Measurements from ENCODE around the gene SLC25A33. TPM values are rescaled to one million over a fixed set of nuclear protein-coding genes. Genes with fewer than 3 reads are reported as not detected.
"Not testable (repeated sequence)": the region's sequence is repeated elsewhere in the genome, so short reads cannot be mapped to it uniquely, and the experiment has no call there.

SLC25A33 gene
- total RNA-seq, 2 experiments from 2014 or later = 3.3 to 3.9 TPM

DNA sequence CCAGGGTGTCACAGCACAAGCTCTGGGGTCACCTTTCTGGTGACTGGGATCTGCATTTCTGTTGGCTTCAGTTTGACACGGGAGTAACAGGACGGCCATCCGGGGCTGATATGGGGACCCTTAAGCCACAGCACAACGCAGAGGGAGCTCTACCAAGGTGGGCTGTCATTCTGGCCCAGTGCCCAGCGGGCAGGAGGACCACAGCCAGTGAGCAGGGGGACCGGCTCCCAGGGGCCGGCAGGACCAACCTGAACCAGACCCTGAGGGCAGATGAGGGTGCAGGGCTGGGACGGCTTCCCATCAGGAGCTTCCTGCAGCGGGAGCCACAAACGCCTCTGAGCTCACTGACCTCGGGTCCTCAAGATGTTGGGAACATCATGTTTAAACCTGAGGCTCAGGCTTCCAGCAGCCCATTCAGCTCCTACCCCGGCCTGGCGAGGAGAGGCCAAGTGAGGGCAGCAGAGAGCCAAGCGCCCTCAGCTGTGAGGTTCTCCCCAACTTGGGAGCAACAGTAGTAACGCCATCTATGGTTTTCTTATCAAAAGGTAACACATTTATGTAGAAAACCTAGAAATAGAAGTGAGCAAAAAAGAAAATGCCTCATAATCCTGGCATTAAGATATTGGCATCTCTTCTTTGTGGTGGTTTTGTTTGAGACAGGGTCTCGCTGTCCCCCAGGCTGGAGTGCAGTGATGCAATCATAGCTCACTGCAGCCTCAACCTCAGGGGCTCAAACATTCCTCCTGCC lies 76.2 kb downstream of the SLC25A33 start:
- Mint-ChIP-seq H3K4me1 (no peaks in the 10 kb centered on the region), H3K27ac (no peak overlapping the region), H3K36me3 (no peaks in the 10 kb centered on the region), H3K4me3 (no peak overlapping the region), H3K9me3 (no peaks in the 10 kb centered on the region), H3K27me3 (peaks cover 3% of the 10 kb centered on the region)
- ATAC-seq (ENCODE audit: low read depth) = peak; percentile 89
- POLR2A ChIA-PET = interaction anchor here (1.3 kb wide), 1 partner anchor 105 kb away, joined by 4 read pairs; no protein-coding TSS in a partner anchor
- DNase-seq = peak; percentile 70

DNA sequence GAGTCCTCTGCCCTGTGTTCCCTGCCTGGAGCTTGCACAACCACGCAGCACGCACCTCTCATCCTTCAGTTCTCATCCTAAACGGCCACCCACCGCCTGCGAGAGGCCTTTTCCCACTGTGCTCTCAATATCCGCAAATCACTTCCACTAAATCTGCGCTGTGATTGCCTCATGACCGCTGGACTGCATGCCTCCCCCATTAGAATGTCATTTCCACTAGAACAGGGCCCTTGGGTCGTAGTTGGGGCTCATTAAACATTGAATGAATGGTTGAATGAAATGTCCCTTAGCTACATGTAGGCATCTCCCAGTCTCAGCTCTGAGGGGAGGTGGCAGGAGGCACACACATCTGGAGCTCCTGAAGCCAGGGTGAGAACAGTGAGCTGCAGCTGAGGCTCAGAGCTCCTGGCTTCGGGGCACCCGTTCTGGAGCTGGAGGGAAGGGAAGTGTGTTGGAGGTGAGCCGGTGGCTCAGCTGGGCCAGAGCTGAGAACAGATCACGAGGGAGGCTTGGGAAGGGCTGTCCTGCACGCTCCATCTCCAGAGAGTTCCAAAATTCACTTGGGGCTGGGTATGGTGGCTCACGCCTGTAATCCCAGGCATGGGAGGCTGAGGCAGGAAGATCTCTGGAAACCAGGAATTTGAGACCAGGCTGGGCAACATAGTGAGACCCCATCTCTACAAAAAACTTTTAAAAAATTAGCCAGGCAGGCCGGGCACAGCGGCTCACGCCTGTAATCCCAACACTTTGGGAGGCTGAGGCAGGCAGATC lies 79.8 kb downstream of the SLC25A33 start:
- Mint-ChIP-seq H3K36me3 (no peaks in the 10 kb centered on the region), H3K9me3 (no peaks in the 10 kb centered on the region), H3K27ac (no peak overlapping the region), H3K27me3 (peaks cover 16% of the 10 kb centered on the region), H3K4me1 (peaks cover 2% of the 10 kb centered on the region), H3K4me3 (no peak overlapping the region)
- POLR2A ChIA-PET = no interaction called here
- no peak for ATAC-seq (ENCODE audit: low read depth)
- no peak for DNase-seq

DNA sequence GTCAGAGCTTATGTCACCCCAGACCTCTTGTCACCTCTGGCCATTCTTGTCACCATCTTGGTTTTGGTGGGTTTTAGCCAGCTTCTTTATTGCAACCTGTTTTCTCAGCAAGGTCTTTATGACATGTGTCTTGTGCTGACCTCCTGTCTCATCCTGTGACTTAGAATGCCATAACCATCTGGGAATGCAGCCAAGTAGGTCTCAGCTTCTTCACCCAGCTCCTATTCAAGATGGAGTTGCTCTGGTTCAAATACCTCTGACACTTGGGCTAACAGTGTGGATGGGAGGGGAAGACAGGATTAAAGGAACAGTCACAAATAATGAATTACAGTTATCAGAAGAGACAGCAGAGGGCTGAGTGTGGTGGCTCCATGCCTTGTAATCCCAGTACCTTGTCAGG lies 81.8 kb downstream of the SLC25A33 start:
- Mint-ChIP-seq H3K36me3 (no peaks in the 10 kb centered on the region), H3K4me1 (peaks cover 6% of the 10 kb centered on the region), H3K27me3 (peaks cover 17% of the 10 kb centered on the region), H3K4me3 (no peak overlapping the region), H3K9me3 (no peaks in the 10 kb centered on the region), H3K27ac (no peak overlapping the region)
- ATAC-seq (ENCODE audit: low read depth) (no peak), DNase-seq (no peak)
- POLR2A ChIA-PET = no interaction called here

DNA sequence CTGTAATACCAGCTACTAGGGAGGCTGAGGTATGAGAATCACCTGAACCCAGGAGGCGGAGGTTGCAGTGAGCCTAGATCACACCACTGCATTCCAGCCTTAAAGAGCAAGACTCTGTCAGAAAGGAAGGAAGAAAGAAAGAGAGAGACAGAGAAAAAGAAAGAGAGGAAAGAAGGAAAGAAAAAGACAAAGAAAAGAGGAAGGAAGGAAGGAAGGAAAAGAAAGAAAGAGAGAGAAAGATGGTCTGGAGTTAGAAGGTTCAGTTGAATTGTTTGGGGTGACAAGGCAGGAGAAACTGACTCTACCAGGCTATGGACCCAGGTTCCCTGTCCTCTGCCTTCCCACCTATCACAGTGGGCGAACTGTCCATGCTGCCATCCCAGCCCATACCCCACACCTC lies 84.8 kb downstream of the SLC25A33 start:
- Mint-ChIP-seq H3K9me3 (no peaks in the 10 kb centered on the region), H3K4me1 (peaks cover 23% of the 10 kb centered on the region), H3K36me3 (no peaks in the 10 kb centered on the region), H3K27me3 (peaks cover 16% of the 10 kb centered on the region), H3K4me3 (peak overlapping the region; percentile 13), H3K27ac (no peak overlapping the region)
- ATAC-seq (ENCODE audit: low read depth) (no peak), DNase-seq (no peak)
- POLR2A ChIA-PET = interaction anchor here (1.1 kb wide), 1 partner anchor 98 kb away, joined by 3 read pairs; no protein-coding TSS in a partner anchor

DNA sequence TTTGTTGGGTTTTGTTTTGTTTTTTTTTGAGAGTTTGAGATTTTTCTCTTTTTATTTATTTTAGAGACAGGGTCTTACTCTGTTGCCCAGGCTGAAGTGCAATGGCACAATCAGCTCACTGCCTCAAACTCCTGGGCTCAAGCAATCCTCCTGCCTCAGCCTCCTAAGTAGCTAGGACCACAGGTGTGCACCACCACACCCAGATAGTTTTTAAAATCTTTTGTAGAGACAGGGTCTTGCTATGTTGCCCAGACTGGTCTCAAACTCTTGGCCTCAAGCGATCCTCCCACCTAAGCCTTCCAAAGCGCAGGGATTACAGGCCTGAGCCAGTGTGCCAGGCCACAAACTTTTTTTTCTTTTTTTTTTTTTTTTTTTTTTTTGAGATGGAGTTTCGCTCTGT lies 85.8 kb downstream of the SLC25A33 start:
- DNase-seq; H3K36me3 Mint-ChIP-seq; H3K9me3 Mint-ChIP-seq; H3K4me3 Mint-ChIP-seq; ATAC-seq (ENCODE audit: low read depth); H3K27ac Mint-ChIP-seq: not testable (repeated sequence)
- Mint-ChIP-seq H3K27me3 (peaks cover 14% of the 10 kb centered on the region), H3K4me1 (peaks cover 27% of the 10 kb centered on the region)
- POLR2A ChIA-PET = interaction anchor here (7.1 to 22.8 kb wide), 2 partner anchors 31 to 64 kb away, joined by 90 to 623 read pairs; partner anchors contain the start of gene PIK3CD

DNA sequence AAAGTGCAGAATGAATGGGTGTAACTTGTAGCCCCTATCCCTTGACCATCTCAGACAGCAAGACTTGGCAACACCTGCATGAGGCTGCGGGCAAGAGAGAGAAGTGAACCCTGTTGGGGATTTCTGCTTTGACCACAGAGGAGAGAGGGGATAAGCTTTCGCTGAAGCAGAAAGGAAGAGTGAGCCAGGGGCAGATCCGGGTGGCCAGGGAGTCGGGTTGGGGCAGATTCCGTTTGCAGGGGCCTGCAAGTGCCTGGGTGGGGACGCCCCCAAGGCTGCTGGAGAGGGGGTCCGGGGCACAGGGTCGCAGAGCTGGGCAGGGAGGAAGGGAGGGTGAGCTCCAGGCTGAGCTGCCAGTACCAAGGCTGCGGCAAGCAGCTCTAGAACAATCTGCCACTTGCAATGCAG lies 86.9 kb downstream of the SLC25A33 start:
- Mint-ChIP-seq H3K27ac (peak overlapping the region; percentile 86), H3K4me3 (peak overlapping the region; percentile 92), H3K36me3 (peaks cover 11% of the 10 kb centered on the region), H3K4me1 (peaks cover 27% of the 10 kb centered on the region), H3K27me3 (peaks cover 7% of the 10 kb centered on the region), H3K9me3 (no peaks in the 10 kb centered on the region)
- ATAC-seq (ENCODE audit: low read depth) (no peak), DNase-seq (peak; percentile 48)
- POLR2A ChIA-PET = interaction anchor here (0.5 to 22.8 kb wide), 11 partner anchors 15 to 174 kb away, joined by 3 to 623 read pairs (median 4); partner anchors contain the start of gene PIK3CD

DNA sequence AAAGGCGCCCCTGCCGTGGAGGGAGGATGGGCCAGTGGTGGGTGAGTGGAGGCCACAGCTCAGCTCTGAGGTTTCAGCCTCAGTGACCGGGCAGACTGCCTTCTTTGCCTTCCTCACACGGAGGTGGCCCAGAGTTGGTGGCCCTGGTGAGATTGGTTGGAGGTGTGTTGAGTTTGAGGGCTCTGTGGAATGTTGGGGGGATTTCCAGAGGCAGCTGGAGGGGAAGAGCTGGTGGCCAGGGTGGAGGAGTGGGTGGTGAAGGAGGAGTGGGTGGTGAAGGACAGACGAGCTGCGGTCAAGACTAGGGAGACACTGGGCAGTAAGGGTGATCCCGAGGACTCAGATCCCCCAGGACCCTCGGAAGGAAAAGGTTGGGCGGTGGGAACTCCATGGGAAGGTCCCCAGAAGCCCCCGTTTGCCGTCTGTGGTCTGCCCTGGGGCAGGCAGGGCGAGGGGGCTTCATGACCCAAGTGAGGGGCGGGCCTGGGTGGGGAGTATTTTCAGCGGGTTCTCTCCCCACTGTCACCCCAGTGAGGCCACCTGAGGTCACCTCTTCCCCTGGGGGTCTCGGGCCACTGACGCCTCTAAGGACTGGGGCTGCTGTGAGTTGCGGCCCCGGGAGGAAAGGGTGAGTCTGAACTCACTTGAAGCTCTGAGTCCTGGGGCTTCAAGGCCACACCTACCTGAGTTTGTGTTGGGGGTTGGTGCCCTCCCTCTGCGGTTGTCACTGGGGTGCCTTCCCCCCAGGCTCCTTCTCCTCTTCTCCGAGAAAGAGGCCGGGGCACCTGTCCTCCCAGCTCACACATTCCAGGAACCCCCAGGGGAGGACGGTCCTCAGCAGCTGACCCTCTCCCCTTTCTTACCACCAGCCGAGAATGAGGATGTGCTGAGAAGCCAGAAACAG lies 89.5 kb downstream of the SLC25A33 start:
- H3K27me3 Mint-ChIP-seq = peaks cover 3% of the 10 kb centered on the region
- no peaks in the 10 kb centered on the region for H3K9me3 Mint-ChIP-seq
- peak overlapping the region; percentile 92 for H3K4me3 Mint-ChIP-seq
- POLR2A ChIA-PET = interaction anchor here (0.5 to 22.8 kb wide), 21 partner anchors 12 to 487 kb away, joined by 3 to 623 read pairs (median 5); partner anchors contain the start of gene PIK3CD
- H3K27ac Mint-ChIP-seq = peak overlapping the region; percentile 97
- peaks cover 44% of the 10 kb centered on the region for H3K4me1 Mint-ChIP-seq
- H3K36me3 Mint-ChIP-seq = peaks cover 32% of the 10 kb centered on the region
- ATAC-seq (ENCODE audit: low read depth) (peak; percentile 42), DNase-seq (peak; percentile 84)

DNA sequence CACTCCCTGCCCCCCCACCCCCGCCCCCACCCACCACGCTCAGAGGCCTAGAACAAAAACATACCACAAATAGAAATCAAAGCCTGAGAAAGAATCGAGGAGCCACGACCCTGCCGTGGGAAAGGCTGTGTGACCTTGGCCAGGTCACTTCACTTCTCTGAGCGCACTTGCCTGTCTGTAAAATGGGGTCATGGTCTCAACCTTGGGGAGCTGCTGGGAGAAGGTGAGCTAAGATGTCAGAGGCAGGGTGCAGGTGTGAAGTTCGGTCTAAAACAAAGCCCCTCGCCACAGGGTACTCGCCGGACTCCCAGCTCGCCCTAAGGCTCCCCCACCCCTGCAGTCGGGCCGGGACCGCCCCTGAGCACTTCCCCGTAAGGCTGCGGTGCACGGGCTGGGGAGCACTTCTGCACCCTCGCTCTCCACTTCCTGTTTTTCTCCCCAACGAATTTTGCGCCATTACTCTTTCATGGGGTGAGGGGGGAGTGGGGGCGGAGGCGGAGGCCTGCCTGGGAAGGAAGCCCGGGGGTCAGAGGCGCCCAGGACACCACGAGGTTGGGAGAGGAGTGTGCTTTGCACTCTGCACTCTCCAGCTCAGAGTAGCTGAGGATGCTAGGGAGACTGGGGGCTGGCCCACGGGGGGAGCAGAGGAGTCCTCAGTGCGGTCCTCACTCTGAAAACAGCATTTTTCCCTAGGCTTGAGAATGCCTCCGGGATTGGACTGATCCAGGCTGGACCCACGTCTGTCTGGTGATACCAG lies 90.4 kb downstream of the SLC25A33 start:
- Mint-ChIP-seq H3K4me3 (peak overlapping the region; percentile 92), H3K36me3 (peaks cover 40% of the 10 kb centered on the region), H3K27ac (peak overlapping the region; percentile 97), H3K9me3 (no peaks in the 10 kb centered on the region), H3K27me3 (no peaks in the 10 kb centered on the region), H3K4me1 (peaks cover 46% of the 10 kb centered on the region)
- peak; percentile 48 for ATAC-seq (ENCODE audit: low read depth)
- POLR2A ChIA-PET = interaction anchor here (0.5 to 22.8 kb wide), 19 partner anchors 12 to 488 kb away, joined by 3 to 623 read pairs (median 5); partner anchors contain the start of gene PIK3CD
- peak; percentile 85 for DNase-seq

DNA sequence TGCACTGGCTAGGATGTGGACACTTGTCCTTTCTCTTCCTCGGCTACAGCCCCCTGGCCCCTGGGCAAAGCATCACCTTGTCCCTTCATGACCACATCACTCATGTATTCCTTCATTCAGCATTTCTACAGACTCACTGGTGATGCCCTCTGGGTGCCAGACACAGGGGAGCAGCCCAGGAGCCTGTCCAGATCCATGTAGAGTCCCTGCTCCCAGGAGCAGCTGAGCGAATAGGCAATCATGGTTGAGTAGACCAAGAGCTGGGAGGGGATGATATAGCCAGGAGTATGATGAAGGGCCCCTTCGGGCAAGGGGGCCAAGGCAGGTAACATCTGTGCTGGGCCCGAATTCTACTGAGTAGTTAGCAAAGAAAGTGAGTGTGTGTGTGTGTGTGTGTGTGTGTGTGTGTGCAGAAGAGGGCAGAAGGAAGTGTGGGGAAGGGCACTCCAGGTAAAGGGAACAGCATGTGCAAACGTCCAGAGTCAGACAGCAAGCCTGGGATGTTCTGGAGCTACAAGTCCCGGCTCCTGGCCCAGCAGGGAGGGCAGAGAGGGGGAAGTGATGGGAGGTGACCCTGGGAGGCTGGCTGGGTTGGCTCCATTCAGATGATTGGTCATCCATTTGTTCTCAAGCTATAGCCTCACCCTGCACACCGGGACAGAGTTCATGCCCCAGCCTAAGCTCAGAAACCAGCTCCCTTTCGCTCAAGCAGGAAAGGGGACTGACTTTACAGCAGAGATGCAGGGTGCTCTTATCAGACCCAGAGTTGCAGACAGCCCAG lies 91.3 kb downstream of the SLC25A33 start:
- Mint-ChIP-seq H3K4me3 (peak overlapping the region; percentile 92), H3K27me3 (no peaks in the 10 kb centered on the region), H3K27ac (peak overlapping the region; percentile 97), H3K4me1 (peaks cover 55% of the 10 kb centered on the region), H3K9me3 (no peaks in the 10 kb centered on the region), H3K36me3 (peaks cover 49% of the 10 kb centered on the region)
- ATAC-seq (ENCODE audit: low read depth) = no peak
- peak; percentile 51 for DNase-seq
- POLR2A ChIA-PET = interaction anchor here (0.6 to 22.8 kb wide), 10 partner anchors 11 to 100 kb away, joined by 3 to 623 read pairs (median 6); partner anchors contain the start of gene PIK3CD

DNA sequence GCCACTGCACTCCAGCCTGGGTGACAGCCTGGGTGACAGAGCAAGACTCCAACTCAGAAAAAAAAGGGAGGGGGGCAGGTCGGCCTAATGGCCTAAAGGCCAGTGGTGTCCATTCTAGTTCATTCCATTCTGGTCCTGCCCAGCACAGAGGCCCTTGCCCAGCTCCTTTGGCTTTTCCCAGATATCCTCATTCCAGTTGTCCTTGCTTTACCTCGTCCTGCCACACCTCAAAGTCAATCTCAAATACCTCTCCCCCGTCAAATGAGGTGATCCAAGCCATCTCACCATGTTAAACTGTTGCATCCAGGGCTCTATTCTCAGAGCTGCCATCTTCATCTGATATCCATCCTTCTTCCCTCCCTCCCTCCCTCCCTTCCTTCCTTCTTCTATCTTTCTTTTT lies 92.3 kb downstream of the SLC25A33 start:
- peaks cover 55% of the 10 kb centered on the region for H3K4me1 Mint-ChIP-seq
- no peaks in the 10 kb centered on the region for H3K9me3 Mint-ChIP-seq
- H3K4me3 Mint-ChIP-seq = peak overlapping the region; percentile 92
- H3K27ac Mint-ChIP-seq = peak overlapping the region; percentile 97
- POLR2A ChIA-PET = interaction anchor here (1.5 to 22.8 kb wide), 6 partner anchors 10 to 87 kb away, joined by 4 to 623 read pairs (median 120); partner anchors contain the start of gene PIK3CD
- ATAC-seq (ENCODE audit: low read depth) (no peak), DNase-seq (peak; percentile 47)
- no peaks in the 10 kb centered on the region for H3K27me3 Mint-ChIP-seq
- peaks cover 60% of the 10 kb centered on the region for H3K36me3 Mint-ChIP-seq

DNA sequence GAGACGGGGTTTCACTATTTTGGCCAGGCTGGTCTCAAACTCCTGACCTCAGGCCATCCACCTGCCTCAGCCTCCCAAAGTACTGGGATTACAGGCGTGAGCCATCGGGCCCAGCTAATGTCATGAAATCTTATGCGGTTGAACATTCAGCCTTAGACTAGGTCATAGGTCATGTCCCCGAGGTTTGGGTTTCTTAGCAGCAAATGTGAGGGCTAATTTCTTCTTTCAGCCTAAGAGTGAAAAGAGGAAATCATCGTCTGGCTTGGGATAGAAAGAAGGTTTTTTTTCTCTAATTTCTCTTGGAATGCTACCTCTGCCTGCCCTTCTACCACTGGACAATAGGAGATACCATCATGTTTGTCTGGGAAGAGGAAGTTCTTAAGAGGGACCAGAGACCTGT lies 94.2 kb downstream of the SLC25A33 start:
- peaks cover 75% of the 10 kb centered on the region for H3K36me3 Mint-ChIP-seq
- peaks cover 4% of the 10 kb centered on the region for H3K9me3 Mint-ChIP-seq
- POLR2A ChIA-PET = interaction anchor here (3.0 to 22.8 kb wide), 3 partner anchors 11 to 85 kb away, joined by 19 to 623 read pairs (median 346); partner anchors contain the start of gene PIK3CD
- DNase-seq = no peak
- H3K27ac Mint-ChIP-seq = peak overlapping the region; percentile 97
- no peaks in the 10 kb centered on the region for H3K27me3 Mint-ChIP-seq
- no peak for ATAC-seq (ENCODE audit: low read depth)
- H3K4me3 Mint-ChIP-seq = peak overlapping the region; percentile 92
- peaks cover 56% of the 10 kb centered on the region for H3K4me1 Mint-ChIP-seq

Measured in activated naive CD8-positive, alpha-beta T cell treated with anti-CD3 and anti-CD28 coated beads, Interleukin-2, amount 10 ng/mL, durations not matched to agents 7 days and 5 days (primary cell).